ENCODE measurements around the gene TBC1D21.

The TBC1D21 gene

GRCh38 chr15:73862276-73862675, 11.1 kb upstream of the TBC1D21 start:
- DNase-seq, result no peak

GRCh38 chr15:73865379-73865778, 8.0 kb upstream of the TBC1D21 start:
- DNase-seq, result no peak

GRCh38 chr15:73865904-73866303, 7.5 kb upstream of the TBC1D21 start:
- no peak for DNase-seq

- no peak for DNase-seq
These were observed 6.9 kb upstream of the TBC1D21 start for GRCh38 chr15:73866481-73866880.

GRCh38 chr15:73866881-73867410, 6.4 kb upstream of the TBC1D21 start:
- DNase-seq, result no peak

GRCh38 chr15:73867426-73867825, 5.9 kb upstream of the TBC1D21 start:
- no peak for DNase-seq

- no peak for DNase-seq
These were observed 5.4 kb upstream of the TBC1D21 start for GRCh38 chr15:73867956-73868355.

- no peak for DNase-seq
These were observed 4.0 kb upstream of the TBC1D21 start for GRCh38 chr15:73869216-73869995.

GRCh38 chr15:73870700-73871408, 2.5 kb upstream of the TBC1D21 start:
- DNase-seq, result peak; percentile 9

- DNase-seq, result no peak
These were observed 1.0 kb upstream of the TBC1D21 start for GRCh38 chr15:73872346-73872745.

- DNase-seq, result peak; percentile 32
These were observed 636 bp downstream of the TBC1D21 start for GRCh38 chr15:73873889-73874511.

GRCh38 chr15:73879426-73879825, 6.1 kb downstream of the TBC1D21 start:
- no peak for DNase-seq

GRCh38 chr15:73881579-73882320, 8.4 kb downstream of the TBC1D21 start:
- no peak for DNase-seq

GRCh38 chr15:73882761-73883419, 9.5 kb downstream of the TBC1D21 start:
- no peak for DNase-seq

GRCh38 chr15:73884159-73884558, 10.8 kb downstream of the TBC1D21 start:
- no peak for DNase-seq

GRCh38 chr15:73885954-73886700, 12.8 kb downstream of the TBC1D21 start:
- DNase-seq, result no peak

GRCh38 chr15:73886717-73887345, 13.5 kb downstream of the TBC1D21 start:
- no peak for DNase-seq

GRCh38 chr15:73887481-73887880, 14.1 kb downstream of the TBC1D21 start:
- DNase-seq, result no peak

- no peak for DNase-seq
These were observed 15.1 kb downstream of the TBC1D21 start for GRCh38 chr15:73888224-73889041.

Measured in MV-4-11 (cell line).